Measurements from ENCODE around the gene RBM11.

DNA sequence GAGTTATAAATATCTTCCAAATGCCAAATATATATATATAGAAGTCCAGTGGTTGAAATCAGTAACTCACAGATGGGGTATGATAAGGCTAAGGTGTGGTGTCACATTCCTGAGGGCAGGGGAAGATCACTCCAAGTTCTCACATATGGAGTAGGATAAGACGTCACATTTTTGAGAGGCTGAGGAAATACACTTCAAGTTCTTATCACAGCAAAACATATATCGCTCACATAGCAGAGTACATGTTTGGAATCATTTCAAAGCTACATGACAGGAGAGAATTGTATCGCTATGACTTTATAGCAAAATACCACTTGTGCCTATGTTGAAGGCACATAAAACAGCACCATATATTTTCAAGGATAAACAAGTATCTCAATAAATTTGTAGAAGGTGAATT lies 55.1 kb downstream of the RBM11 start:
- TF ChIP-seq HDAC2 (IDR thresholded peaks at IDR 0.05; ENCODE audit: borderline replicate concordance in 1 of 2, low read depth in 2 of 2, low read length in 2 of 2) (no peak), POLR2AphosphoS5 (IDR thresholded peaks at IDR 0.05; ENCODE audit: low read depth, low read length) (no peak), EZH2 (IDR thresholded peaks at IDR 0.05; ENCODE audit: low read depth, low read length, severe bottlenecking) (no peak), BRCA1 (IDR thresholded peaks at IDR 0.05; ENCODE audit: low read depth, low read length) (no peak), MAFK (IDR thresholded peaks at IDR 0.05; ENCODE audit: low read depth, low read length) (no peak)
